ENCODE measurements around the gene IL12RB1.

The IL12RB1 gene

DNA sequence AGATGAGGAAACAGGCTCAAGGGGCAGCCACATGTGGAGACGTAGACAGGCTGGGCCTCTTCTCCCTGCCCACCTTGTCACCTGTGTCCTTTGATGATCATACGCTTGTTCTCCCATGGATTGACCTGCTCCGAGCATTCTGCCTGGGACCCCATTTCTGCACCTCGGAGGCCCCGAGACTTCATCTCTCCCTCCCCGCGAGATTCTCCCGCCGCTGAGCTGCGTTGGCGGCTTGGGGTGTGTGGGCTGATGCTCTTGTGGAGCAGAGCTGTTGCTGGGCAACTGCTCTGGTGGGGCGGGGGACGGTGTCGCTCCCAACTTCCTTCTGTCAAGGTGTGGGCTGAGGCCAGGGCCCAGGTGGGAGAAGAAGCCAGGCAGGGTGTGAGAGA is 33.0 kb upstream of the IL12RB1 start:
- no peak for TF ChIP-seq CTCF (IDR thresholded peaks at IDR 0.05; ENCODE audit: borderline replicate concordance, control extremely low read depth, extremely low read depth, insufficient read depth, missing control alignments)
- DNase-seq (ENCODE audit: low spot score) = no peak
- in situ Hi-C loops (cut with MboI; ENCODE audit: low sequenced_read_pairs, unreplicated experiment) = no loop called here

- in situ Hi-C loops (cut with MboI; ENCODE audit: low sequenced_read_pairs, unreplicated experiment) = no loop called here
- peak; percentile 67 for DNase-seq (ENCODE audit: low spot score)
- TF ChIP-seq CTCF (IDR thresholded peaks at IDR 0.05; ENCODE audit: borderline replicate concordance, control extremely low read depth, extremely low read depth, insufficient read depth, missing control alignments) = no peak
These were observed 32.4 kb upstream of the IL12RB1 start for GRCh38 chr19:18119013-18119716.

DNA sequence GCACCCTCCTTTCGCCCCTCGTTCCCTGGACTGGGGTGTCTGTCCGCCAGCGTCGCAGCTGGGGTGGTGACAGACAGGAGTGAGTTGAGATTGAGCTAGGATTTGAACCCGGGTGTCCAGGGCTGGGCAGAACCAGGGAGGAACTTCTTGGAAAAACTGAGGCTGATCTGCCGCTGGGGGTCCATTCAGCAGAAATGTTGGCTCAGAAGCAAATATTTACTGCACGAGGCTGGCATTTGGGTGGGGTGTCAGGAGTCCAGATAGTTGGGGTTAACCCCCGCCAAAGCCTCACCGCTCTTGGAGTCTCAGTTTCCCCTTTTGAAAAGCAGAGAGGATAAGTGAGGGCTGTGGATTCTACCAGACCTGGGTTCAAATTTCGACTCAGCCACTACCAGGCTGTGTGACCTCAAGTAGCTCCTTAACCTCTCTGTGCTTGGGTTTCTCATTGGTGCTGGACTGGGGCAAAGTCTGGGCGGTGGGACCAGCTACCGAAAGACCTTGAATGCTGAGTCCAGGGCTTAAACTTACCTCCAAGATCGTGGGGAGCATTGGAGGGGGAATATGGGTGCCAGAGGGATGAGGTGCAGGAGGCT is 31.8 kb upstream of the IL12RB1 start:
- in situ Hi-C loops (cut with MboI; ENCODE audit: low sequenced_read_pairs, unreplicated experiment) = no loop called here
- DNase-seq (ENCODE audit: low spot score) = no peak
- TF ChIP-seq CTCF (IDR thresholded peaks at IDR 0.05; ENCODE audit: borderline replicate concordance, control extremely low read depth, extremely low read depth, insufficient read depth, missing control alignments) = no peak

DNA sequence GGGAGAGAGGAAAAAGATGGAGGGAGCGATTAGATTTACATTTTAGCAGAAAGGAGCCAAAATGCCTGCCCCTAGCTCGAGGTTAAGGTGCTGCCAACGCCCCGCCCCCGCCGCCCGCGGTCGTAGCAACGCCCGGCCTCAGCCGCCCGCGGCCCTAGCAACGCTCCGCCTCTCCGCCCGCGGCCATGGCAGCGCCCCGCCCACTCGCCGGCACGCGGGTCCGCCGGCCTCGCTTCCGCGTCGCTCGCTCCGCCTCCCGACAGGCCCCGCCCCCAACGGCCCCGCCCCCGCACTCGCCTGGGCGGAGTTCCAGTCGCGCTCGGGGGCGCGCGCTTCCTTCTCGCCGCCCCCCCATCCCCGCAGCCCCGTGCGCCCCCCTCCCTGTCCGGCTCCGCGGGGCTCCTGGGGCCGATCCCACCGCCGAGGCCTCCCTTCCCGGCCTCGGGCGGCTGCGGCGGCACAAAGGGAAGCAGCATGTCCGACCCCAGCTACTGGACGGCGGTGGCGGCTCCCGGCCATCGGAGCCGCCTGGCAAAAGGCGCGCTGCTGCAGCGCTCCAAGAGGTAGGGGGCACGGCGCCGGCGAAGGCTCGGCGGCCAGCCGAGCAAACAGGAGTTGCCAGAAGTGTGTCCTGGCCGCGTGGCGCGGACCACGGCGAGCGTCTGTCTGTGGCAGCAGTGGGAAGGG is 31.1 kb upstream of the IL12RB1 start:
- DNase-seq (ENCODE audit: low spot score) = peak; percentile 100
- in situ Hi-C loops (cut with MboI; ENCODE audit: low sequenced_read_pairs, unreplicated experiment) = no loop called here
- no peak for TF ChIP-seq CTCF (IDR thresholded peaks at IDR 0.05; ENCODE audit: borderline replicate concordance, control extremely low read depth, extremely low read depth, insufficient read depth, missing control alignments)

DNA sequence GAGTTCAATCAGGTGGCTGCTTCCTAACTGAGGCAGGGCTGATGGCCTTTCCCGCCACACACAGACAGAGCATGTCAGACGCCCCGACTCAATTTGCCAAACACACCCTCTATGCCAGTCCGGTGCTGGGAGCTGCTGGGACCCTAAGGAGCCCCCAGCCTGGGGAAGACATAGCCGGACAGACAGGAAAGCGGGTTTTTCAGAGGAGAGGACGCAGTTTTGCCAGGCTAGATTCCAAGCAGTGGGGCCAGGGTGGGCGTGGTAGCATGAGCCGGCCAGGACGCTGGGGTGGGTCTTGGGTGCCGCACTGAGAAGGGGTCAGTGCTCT is 30.6 kb upstream of the IL12RB1 start:
- TF ChIP-seq CTCF (IDR thresholded peaks at IDR 0.05; ENCODE audit: borderline replicate concordance, control extremely low read depth, extremely low read depth, insufficient read depth, missing control alignments) = no peak
- no peak for DNase-seq (ENCODE audit: low spot score)
- in situ Hi-C loops (cut with MboI; ENCODE audit: low sequenced_read_pairs, unreplicated experiment) = no loop called here

DNA sequence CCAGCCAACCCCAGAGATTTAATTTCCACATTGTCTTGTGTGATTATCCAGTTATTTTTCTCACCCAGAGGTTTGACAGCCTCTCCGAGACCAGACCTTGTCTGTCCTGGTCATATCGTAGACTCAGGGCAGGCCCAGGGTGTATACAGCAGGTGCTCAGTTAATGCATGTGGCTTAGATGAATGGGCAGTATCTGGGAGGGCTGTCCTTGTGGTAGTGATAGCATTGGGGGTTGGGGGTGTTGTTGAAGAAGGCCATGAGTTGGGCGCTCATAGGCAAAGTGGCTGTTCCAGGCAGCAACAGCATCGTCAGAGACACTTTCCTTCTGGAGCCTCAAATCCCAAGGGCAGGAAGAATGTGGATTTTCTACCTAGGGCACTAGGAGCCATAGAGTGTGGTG is 27.7 kb upstream of the IL12RB1 start:
- in situ Hi-C loops (cut with MboI; ENCODE audit: low sequenced_read_pairs, unreplicated experiment) = no loop called here
- no peak for DNase-seq (ENCODE audit: low spot score)
- no peak for TF ChIP-seq CTCF (IDR thresholded peaks at IDR 0.05; ENCODE audit: borderline replicate concordance, control extremely low read depth, extremely low read depth, insufficient read depth, missing control alignments)
